CD4-positive, alpha-beta T cell treated with Interleukin-4 for 4 hours (primary cell): ENCODE data around the gene CBX2.

Experiments used
- DNase-seq: peaks from one replicate; pipeline ENCODE4 v3.0.0-alpha.2; 2020

The CBX2 gene

DNA sequence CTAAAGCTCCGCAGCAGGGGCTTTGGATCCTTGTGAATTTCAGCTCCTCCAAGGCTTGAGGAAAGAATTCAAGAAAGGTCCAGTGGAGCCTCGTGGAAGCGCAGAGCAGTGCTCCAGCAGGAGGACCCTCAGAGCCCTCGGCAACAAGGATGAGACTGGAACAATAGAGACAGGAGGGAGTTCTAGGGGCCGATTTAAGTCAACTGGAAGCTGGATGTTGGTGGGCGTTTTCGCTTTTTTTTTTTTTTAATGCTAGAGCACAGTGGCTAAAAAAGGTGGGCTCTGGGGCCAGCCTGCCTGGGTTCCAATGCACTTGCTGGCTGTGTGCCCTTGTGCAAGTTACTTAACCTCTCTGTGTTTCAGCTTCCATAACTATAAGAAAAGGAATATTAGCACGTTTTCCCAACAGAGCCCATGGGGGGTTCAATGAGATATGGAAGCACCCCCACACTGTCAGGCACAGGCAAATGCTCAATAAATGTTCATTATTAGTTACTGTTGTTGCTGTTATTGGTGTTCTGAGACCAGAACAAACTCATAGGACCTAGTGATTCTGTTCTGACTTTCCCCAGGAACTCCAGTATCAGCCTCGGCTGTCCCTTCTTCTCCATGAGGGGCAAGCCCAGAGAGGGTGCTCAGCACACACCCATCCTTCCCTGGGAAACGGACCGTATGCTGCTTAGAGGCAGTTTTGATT is 24.2 kb downstream of the CBX2 start:
- DNase-seq = no peak

DNA sequence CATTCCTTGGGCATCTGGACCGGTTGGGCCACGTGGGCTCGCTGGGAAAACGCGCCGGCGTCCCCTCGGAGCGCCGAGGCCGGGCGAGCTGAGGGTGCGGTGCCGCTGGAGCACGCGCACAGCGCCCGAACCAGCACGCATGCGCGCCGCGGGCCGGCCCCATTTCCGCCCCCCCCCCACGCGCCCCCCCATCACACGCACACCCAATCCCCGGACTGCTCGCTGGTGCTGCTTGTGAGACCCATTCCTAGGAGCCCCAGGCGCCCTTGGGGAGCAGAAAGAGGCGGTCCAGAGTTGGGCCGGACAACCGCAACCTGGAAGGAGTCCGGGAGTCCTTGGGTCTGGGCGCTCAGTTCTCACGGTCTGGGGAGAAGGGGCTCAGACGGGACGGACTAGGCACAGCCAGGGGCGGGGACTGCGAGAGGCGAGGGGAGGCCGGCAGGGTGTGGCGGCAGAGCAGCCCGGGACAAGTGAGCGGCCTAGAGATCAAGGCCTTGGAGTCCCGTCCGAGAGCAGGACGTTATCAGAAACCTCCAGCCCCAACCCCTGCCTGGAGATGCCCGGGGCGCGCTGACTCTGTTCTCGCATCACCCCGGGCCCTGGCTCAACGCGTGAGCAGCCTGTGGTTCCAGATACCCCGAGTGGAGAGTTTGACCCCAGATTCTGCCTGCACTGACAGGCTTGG is 24.9 kb downstream of the CBX2 start:
- DNase-seq = no peak

DNA sequence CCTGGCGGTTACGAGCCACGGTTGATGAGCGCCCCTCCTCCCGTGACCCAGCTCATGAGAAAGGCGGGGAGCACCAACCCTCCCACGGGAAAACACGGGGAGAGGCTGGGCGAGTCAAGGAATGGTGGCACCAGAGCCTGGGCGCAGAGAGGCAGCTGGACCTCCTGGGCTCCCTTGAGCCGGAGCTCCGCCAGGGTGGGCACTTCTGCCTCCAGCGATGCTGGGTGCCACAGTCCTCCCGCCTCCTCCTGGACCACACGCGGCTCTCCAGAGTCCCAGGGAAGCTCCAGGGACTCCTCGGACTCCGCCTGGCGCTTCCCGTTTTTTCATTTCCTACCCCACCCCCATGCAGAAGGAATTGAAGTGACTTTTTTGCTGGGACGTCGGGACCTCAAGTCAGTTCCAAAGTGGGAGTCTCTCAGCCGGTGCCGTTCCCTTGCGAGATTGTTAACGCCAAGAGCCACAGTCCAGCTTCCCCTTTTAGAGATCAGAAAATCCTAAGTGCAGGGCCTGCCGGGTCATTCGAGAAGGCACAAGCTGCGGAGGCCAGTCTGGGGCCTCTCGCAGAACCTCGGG is 25.6 kb downstream of the CBX2 start:
- no peak for DNase-seq

DNA sequence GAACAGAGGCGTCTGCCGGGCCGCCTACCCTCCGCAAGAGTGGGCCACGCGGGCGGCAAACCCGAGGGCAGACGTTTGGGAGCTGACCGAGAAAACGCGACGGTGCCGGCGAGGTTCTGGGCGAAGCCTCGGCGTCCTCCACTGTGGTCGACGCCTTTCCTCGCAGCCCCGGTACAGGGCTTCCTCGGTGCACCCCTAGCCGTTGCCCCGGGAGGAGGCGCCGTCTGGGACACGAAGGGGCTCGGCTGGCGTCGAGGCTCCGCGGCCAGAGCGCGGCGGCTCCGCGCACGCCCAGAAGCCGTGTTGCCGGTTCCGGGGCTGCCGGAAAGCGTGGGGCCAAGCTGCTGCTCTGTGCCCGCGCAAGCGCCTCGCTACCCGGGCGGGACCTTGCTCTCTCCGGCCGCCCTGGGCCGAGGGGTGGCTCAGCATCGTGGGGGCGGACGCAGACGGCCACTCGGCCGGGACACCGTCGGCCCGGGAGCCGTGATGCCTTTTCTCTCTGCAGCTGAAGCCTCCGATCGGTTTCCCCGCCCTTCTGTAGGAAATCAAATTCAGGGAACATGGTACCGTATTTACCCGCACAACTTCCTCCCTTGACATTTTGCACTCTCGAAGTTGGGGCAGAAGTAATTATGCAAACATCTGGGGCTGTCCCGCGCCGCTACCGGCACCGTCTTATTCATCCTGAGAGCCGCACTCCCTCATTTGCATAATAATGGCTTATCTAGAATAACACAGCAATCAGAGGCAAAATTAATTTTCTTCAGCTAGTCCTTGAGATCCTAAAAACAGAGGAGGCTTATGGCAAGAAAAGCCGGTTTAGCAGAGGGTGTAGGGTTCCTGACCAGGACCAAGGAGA is 26.3 kb downstream of the CBX2 start:
- DNase-seq = peak; percentile 52

DNA sequence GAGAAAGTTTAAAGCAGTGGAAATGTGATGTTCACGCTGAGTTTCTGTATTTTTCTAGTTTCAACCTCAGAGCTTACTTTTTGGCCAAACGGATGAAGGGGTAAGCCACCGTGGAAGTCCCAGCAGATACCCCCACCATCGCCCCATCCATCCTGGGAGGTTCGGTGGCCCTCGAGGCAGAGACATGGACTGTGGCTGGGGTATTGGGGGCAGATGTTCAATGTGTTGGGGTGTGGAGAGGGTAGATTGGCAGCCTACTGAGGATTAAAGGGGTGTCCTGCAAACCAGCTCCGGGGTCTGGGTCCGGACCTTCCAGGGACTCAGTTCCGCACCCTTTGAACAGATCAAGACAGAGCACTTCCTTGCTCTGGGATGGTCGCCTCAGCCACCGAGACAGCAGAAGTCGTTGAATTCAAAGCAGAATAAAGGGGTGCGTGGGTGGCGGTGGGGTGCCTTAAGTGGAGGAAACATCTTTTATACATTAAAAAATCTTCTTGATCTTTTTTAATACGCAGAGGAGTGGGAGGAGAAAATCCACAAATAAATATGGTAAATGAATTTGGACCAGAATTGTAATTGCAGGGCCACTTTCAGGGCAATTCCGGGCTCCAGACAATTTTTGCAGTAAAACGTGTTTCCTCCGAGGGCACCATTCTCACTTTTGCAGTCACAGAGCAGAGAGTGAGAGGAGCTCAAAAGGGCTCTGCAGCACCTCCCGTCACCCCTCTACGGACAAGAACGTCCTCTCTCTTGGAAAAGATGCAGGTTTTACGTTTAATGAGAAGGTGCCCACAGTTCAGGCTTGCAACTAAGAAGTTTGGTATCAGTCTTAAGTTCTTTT is 27.1 kb downstream of the CBX2 start:
- DNase-seq = no peak

DNA sequence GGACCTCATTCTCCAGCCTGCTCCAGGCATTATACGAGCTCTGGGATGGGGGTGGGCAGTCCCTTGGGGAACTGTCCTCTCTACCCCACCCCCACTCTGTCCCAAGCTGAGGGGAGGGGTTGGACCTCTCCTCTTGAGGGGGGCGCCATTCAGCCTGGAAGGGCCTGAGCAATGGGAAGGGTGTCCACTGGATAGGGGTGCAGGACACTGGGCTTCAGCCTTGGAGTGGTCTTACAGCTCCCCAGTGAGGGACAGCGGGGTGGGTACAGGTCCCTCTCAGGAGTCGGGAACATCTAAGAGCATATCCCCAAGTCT is 28.5 kb downstream of the CBX2 start:
- no peak for DNase-seq

DNA sequence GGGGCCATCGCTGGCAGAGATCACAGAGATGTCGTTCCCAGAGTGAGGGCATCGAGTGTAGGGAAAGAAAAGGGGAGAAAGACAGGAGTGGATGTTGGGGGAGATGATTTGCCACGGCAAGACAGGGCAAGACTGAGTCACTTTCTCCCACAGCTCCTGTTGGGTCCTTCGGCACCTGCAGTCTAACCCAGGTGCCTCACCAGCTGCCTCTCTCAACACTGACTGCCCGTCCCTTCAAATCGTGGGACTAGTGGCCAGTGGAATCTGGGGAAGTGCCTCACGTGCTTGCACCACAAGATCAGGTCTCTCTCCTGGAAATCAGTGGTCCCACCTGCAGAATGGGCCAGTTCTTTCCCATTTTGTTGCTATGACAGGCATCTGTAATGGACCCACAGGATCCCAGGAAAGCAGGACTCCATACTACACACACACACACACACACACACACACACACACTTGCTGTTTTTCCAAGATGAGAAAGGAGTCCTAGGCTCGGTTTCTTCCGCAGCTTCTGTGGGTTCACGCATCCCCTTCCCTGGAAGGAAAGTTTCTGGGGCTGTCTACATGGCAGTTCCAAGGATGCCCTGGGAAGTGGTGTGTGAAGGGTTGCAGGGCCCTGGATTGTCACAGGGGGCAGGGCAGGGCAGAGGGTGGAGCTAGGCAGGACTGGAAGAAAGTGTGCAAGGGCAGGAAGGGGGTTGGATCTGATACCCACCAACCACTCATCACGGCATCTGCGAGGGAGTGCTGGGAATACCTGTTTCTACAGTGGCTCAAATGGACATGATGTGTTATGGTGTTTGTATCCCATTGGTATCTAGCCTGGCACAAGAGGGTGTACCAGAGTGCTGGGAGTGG is 29.1 kb downstream of the CBX2 start:
- DNase-seq = no peak

DNA sequence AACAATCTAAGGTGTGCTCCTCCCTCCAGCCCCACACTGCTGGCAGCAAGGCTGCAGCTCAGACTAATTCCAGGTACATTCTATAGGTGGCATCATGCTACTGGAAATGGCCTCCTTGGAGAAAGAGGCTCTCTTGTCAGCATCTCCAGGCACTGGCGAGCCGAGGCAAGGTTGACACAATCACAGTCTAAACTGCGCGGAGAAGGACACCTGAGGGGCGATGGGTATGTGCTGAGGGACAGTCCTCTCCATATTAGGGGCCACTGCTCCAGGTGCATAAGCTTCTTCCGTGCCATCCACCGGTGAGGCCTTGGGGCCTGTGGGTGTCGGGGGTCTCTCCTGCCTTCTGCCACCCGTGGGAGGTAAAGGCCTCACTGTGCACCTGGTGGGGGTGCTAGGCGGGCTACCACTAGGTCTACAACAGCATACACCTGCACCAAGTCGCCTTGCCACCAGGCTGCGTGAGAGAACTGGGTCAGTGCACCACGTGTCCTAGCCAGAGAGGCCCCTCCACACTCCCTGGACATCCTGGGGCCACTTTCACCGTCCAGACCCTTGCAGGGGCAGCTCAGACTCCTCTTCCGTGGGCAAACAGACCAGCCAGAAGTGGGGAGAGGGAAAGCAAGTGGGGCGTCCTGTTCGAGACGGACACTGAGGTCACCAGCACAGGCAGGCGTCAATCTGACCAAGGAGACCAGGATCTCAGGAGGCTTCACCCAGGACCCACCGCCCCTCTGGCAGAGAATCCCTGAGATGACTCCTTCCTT is 31.0 kb downstream of the CBX2 start:
- DNase-seq = no peak

DNA sequence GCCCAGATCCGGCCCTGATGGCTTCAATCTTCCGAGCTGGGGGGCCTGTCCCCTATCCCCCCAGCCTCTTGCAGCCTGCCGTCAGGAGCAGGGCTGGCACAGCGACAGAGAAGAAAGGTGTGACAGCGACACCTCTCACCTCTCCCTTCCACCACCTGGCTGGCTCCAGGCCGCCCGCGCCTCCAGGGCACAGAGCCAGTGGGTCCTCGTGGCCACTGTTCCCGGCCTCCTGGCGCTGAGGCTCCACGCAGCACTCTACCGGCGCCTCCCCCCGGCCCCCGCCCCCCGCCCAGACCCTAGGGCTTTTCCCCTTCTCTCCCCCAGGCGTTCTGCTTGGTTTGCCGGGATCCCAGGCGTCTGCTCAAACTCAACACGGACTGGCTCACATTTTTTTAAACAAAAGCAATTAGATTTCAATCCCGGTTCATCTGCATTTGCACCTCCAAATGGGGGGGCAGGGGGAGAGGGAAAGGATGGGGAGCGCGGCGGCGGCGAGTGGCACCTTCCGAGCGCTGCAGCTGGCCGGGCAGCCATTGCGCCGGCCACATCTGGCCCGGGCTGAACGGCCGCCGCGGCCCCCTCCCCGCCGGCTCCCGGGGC is 31.7 kb downstream of the CBX2 start:
- DNase-seq = no peak

DNA sequence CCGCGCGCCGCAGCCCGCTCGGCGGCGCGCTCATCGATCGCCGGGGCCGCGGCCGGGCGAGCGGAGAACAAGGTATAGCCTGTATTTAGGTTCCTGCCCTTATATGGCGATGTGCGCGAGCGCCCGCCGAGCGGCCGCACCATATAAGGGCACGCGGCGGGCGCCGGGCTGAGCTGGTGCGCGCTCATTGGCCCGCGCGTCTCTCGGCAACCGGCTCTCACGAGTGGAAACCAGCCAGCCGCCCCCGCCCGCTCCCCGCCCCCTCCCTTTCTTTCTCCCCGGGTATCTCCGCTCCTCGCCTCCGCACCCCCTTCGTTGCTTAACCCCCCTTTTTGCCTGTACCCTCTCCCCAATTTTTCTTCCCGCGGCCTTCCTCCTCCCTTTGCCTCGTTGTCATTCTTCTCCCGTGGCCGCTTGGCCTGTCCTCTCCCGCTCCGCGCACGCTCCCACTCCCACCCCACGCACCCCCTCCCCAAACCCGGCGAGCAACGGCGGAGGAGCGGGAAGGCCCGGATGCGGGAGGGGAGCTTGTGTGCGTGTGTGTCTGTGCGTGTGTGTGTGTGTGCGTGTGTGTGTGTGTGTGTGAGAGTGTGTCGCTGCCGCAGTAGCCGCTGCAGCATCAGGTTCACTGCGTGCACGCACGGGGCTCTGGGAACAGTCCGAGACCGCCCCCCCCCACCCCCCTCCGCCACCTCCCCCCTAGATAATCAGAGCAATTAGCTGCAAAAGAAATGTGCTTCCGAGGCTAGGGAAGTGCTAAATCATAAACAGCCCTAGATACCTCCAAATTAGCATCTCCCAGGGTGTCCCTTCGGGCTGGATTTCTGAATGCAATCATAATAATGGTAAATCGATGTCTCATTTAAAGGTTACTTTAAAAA is 32.4 kb downstream of the CBX2 start:
- DNase-seq = peak; percentile 72

DNA sequence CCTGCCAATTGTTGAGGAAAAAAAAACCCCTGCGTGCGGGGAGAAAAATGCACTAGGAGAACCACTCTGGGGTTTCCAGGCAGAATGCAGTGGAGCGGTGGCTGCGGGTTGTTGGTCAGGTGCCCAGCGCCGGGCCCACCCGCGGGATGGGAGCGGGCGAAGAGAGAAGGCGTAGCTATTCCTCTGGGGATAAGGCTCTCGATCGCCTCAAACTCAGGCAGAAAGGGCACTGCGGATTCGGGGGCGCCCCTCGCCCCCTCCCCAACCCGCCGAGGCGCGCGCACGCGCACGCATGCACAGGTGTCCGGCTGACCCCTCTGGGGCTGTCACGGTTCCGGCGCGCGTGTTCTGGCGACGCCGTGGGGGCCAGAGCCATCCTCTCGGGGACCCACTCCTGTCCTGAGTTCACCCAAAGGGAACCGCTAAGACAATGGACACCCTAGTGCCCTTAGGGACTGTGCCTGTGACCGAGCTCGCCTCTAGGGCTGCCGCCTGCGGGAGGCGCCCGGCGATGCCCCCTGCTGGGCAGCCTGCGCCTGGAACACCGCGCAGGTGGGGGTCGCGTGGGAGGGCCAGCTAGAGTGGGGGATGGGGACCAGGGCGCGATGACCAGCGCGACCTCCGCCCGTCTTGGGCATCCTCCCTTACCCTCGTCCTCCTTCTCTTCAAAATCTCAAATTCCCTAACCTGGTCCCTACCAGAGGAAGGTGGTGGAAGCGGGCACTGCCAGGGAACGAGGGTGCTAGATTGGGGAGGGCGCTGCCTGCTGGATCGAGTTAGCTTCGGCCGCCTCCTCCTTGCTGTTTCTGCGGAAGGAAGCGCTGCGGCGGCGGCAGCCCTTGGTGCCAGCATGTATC is 33.3 kb downstream of the CBX2 start:
- no peak for DNase-seq

DNA sequence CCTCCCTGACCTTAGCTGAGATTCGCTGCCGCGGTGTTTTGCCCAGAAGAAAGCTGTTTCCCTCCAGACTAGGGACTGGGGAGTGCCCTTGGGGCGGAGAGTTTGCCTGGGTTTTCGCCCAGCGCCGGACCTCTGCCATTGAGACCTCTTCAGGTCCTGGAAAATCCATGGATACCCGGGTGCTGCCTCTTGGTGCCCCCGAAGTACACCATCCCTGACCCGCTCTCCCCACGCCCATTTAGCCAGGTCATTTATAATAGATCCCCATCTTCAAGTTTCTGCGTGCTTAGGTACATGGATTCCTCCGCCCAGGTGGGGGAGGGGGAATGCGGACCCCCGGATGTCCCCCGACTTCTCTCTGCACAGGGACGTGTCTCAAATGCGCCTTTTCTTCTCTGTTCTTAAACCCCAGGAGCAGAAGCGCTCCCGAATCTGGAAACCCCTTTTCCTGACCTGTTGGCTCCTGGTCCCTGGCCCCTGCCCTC is 34.0 kb downstream of the CBX2 start:
- DNase-seq = no peak

DNA sequence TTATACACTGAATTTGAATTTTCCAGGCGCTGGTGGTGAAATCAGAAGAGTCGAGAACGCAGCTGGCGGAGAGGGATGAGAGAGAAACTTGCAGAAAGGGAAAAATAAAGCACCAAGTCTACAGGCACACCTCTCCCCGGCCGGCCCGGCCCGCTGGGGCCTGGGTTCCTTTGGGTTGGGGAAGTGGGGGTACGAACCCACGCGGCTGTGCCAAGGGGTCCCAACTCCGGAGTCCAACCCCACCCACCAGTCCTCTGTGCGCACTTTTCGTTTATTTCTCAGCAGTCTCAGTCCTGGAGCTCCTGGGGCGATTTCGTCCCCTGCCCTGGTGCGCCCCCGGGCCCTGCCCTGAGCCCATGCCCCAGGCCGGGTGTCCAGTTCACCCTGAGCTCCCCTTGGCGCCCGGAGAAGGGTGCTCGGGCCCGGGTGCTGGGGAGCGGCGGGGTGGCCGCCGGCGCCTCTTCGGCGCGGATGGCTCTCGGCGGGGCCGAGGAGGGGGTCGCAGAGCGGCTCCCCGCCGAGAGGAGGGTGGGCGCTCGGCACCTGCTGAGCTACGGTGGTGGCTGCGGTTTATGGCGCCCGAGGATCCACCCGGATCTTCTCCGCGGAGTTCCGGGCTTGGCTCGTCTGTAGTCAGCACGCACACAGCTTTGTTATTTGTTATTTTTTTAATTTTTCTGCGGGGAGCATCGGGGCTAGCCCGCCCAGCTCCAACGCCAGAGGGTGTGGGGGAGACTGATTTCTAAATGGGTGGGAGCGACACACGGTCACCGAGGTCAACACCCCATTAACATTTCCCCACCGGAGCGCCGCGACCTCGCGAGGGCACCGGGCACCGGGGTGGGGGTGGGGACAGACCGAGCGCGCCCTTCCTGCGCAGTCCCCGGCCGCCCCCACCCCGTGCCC is 34.7 kb downstream of the CBX2 start:
- DNase-seq = no peak

DNA sequence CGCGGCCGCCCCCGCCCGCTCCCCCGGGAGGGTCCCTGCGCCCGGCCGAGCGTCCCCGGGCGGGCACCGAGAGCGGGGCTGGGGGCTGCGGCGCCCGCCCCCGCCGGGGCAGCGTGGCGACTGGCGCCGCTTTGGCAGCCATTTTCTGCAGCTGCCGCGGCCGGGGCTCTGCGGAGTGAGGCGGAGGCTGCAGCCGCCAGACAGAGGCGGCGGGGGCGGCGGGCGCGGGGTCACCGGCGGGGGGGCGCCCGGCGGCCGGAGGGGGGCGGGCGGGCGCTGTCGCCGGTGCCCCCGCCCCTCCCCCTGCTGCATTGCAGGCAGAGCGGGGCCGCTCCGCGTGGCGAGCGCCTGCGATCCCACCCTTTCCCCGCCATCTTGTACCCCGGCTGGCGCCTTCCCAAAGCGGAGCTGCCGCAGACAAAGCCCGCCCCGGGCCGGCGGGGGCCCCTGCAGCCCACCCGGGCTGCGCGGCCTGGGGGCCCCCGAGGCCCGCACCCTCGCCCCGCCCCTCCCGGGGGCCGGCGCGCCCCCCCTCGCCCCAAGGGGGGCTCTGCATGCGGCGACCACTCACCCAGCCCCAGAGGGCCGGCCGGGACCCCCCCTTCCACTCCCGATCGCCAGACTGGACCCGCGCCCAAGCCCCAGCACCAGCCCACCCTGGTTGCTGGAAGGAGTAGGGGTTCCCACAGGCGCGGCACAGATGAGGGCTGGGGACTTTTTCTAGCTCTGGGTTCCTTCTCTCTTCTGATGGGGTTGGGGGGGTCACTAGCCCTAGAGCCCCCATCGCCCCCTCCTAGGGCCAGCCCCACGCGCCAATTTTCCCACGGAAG is 35.6 kb downstream of the CBX2 start:
- DNase-seq = no peak

DNA sequence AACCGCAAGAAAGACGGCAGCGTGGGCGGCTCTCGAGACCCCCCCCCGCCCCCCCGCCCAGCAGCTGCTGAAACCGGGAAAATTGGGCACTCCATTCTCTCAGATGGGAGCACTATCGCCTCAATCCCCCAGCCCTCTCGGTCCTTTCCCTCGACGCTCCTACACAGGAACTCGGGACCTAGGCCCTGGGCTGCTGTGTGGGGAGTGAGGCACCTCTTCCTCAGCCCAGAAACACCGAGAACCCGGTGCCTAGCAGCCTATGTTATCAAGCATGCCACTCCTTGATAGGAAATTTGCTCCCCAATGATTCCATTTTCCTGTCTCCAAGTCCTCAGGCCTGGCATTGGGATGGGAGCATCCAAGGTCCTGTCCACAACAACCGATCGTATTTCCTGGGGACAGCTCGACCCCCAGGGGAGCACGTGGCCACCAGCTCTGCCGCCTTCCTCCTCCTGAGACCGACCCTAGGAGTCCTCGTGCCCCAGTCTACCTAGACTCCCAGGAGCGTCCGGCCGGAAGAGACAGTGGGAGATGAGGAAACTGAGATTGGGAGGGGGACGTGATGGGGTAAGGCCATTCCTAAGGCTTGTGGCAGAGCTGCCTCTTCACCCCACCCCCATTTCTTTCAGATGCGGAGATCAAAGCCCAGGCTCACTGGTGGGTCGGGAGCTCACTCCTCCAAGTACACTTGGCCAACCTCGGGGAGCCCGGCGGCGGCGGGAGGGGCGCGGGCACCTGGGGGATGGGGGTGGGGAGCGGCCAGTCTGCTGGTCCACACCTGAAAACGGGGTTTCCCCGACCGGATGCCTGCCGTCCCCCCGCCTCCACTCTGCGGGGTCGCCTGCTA is 36.4 kb downstream of the CBX2 start:
- DNase-seq = no peak
